Gastrocnemius medialis (tissue), 4 donors: ENCODE results near the gene ARPP19.

Experiments used
- CTCF ChIP-seq, 5 experiments: fragments of 450-650 bp in 3 of 5; fragments of 200-600 bp in 2 of 5; sonication (generic) in 2 of 5; IDR thresholded peaks in 4 of 5; conservative IDR thresholded peaks in 1 of 5; 1 replicate in 4 of 5; 2 replicates in 1 of 5; pipeline ENCODE4 v1.5.1; 2016 to 2019; ENCODE audit warnings: antibody characterized with exemption in 5 of 5, mild to moderate bottlenecking in 3 of 5, moderate library complexity in 3 of 5
- POLR2A ChIP-seq, 2 donors: fragments of 450-650 bp; IDR thresholded peaks; one replicate each; pipeline ENCODE4 v1.6.1; 2017; ENCODE audit warnings: antibody characterized with exemption in 2 of 2, mild to moderate bottlenecking in 2 of 2, moderate library complexity in 2 of 2

GRCh38 chr15:52505151-52505550, 63.7 kb downstream of the ARPP19 start:
- TF ChIP-seq CTCF (IDR thresholded peaks at IDR 0.05 in 4 of 5, conservative IDR thresholded peaks at IDR 0.05 in 1 of 5) (no peak), POLR2A (IDR thresholded peaks at IDR 0.05) (no peak)
